Right lobe of liver (tissue), 4 donors: ENCODE data around the gene WDR35.

Experiments used
- CTCF ChIP-seq, 4 donors: fragments of 200-600 bp in 3 of 4; fragments of 450-650 bp in 1 of 4; IDR thresholded peaks; one replicate each; pipeline versions ENCODE4 v1.5.1 to v1.8.0; 2016 to 2022; ENCODE audit warnings: antibody characterized with exemption in 4 of 4, mild to moderate bottlenecking in 2 of 4
- POLR2A ChIP-seq: fragments of 450-650 bp; IDR thresholded peaks from one replicate; pipeline ENCODE4 v1.6.1; 2017; ENCODE audit warnings: antibody characterized with exemption, mild to moderate bottlenecking
- donor health status: DM: no; HTN: no; CAD: no.
- donor health status: DM: no; HTN: no; CAD: no.
- donor health status: DM: no; HTN: yes; CAD: no.

- TF ChIP-seq CTCF (IDR thresholded peaks at IDR 0.05): no peak
- TF ChIP-seq POLR2A: no peak
These were observed 16.4 kb downstream of the WDR35 start for GRCh38 chr2:19973466-19973865.
